Suprapubic skin (tissue), 3 donors: Measurements from ENCODE around the gene ZNF311.

Experiments used
- CTCF ChIP-seq, 2 donors: fragments of 200-600 bp in 1 of 2; fragments of 450-650 bp in 1 of 2; sonication (generic) in 1 of 2; IDR thresholded peaks; one replicate each; pipeline ENCODE4 v1.5.1; 2016 to 2019; ENCODE audit warnings: antibody characterized with exemption in 2 of 2, mild to moderate bottlenecking in 1 of 2, moderate library complexity in 1 of 2
- EP300 ChIP-seq: sonication (generic); formaldehyde crosslinking; IDR thresholded peaks from one replicate; pipeline ENCODE4 v1.6.1; 2017; ENCODE audit warnings: antibody characterized with exemption
- POLR2A ChIP-seq, 2 donors: fragments of 450-650 bp; IDR thresholded peaks; one replicate each; pipeline ENCODE4 v1.6.1; 2017; ENCODE audit warnings: antibody characterized with exemption in 2 of 2, mild to moderate bottlenecking in 2 of 2, moderate library complexity in 2 of 2

GRCh38 chr6:28945349-28945748, 59.8 kb downstream of the ZNF311 start:
- no peak for TF ChIP-seq CTCF (IDR thresholded peaks at IDR 0.05)
- TF ChIP-seq POLR2A (IDR thresholded peaks at IDR 0.05): no peak
- TF ChIP-seq EP300: no peak
